NCI-H2196 (cell line): ENCODE measurements around the gene KAT6B.
A peak's percentile ranks its signal among the peaks of the same experiment; 100 is the strongest.
"Not testable (repeated sequence)": the region's sequence is repeated elsewhere in the genome, so short reads cannot be mapped to it uniquely, and the experiment has no call there.

ENCODE experiments used
- DNase-seq: peaks from one replicate; lab custom pipeline; 2025; ENCODE audit not compliant: unreplicated experiment; lab: John Stamatoyannopoulos, UW

Gene KAT6B

DNA sequence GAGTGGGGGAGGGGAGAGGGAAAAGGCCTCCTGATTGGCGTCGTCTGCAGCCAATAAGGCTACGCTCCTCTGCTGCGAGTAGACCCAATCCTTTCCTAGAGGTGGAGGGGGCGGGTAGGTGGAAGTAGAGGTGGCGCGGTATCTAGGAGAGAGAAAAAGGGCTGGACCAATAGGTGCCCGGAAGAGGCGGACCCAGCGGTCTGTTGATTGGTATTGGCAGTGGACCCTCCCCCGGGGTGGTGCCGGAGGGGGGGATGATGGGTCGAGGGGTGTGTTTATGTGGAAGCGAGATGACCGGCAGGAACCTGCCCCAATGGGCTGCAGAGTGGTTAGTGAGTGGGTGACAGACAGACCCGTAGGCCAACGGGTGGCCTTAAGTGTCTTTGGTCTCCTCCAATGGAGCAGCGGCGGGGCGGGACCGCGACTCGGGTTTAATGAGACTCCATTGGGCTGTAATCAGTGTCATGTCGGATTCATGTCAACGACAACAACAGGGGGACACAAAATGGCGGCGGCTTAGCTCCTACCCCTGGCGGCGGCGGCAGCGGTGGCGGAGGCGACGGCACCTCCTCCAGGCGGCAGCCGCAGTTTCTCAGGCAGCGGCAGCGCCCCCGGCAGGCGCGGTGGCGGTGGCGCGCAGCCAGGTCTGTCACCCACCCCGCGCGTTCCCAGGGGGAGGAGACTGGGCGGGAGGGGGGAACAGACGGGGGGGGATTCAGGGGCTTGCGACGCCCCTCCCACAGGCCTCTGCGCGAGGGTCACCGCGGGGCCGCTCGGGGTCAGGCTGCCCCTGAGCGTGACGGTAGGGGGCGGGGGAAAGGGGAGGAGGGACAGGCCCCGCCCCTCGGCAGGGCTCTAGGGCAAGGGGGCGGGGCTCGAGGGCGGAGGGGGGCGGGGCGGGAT is at the start of gene KAT6B:
TSS of gene KAT6B (plus strand) at position 459 of the 903 bp plus-strand sequence. CDS start 16,258 bp downstream, outside the sequence.
- peak; percentile 100 for DNase-seq

DNA sequence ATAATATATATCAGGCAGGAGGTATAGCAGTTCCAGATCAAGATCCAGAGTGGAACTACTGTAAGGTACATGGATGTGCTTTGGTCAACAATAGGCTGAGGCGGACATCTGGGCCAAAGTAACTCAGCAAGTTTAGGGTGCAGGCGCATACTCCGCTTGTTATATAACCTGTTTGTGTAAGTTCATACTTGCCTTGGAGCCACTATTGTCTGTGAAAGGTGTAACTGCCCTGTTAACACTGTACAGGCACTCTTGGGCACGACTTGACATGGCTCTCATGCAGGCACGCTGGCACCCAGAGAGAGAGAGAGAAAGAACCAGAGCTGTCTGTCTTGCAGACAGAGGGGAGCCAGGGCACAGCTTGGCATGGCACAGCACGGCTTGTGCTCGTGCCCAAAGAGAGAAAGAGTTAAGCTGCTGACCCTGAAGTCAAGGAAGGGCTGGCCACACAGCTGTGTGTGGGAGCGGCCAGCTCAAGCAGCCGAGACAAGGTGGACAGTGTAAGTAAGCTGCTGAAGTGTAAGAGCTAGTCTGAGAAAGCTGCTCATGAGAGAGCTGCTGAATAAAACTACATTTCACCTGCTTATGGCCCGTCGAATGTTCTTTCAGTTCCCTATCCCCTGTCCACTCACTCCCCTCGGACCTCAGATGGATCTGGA is 47.8 kb upstream of the KAT6B start:
- no peak for DNase-seq

DNA sequence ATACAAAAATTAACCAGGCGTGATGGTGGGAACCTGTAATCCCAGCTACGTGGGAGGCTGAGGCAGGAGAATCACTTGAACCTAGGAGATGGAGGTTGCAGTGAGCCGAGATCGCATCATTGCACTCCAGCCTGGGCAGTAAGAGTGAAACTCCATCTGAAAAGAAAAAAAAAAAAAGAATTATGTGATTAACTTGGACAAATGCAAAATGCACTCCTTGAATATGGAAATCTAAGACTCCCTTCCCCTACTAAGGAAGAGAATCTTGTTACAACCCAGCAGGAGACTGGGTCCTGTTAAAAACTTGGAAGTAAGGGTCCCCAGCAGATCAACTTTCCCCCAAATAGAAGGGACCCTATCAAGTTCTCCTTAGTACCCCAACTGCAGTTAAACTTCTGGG is 44.5 kb upstream of the KAT6B start:
- not testable (repeated sequence) for DNase-seq

DNA sequence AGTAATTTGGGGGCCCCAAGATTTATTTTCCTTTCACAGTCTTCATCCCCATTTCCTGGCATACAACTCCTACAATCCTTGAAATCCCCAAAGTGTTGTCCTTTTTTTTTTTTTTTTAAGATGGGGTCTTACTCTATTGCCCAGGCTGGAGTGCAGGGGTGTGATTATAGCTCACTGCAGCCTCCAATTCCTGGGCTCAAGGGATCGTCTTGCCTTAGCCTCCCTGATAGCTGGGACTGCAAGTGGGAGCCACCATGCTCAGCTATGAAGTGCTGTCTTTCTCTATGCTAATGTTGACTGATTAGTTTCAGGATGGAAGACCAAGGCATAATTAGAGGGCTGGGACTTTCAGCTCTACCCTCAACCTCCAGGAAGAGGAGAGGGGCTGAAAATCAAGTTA is 41.9 kb upstream of the KAT6B start:
- DNase-seq, result no peak

- peak; percentile 14 for DNase-seq
These were observed 40.3 kb upstream of the KAT6B start for GRCh38 chr10:74786126-74786525.

- no peak for DNase-seq
These were observed 38.9 kb upstream of the KAT6B start for GRCh38 chr10:74787457-74787856.

DNA sequence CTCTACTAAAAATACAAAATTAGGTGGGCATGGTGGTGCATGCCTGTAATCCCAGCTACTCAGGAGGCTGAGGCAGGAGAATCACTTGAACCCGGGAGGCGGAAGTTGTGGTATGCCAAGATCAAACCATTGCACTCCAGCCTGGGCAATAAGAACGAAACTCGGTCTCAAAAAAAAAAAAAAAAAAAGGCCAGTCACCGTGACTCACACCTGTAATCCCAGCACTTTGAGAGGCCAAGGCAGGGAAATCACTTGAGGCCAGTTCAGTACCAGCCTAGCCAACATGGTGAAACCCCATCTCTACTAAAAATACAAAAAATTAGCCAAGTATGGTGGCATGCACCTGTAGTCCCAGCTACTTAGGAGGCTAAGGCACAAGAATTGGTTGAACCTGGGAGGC is 34.4 kb upstream of the KAT6B start:
- DNase-seq, result not testable (repeated sequence)

GRCh38 chr10:74792726-74793125 is 33.7 kb upstream of the KAT6B start:
- DNase-seq, result no peak

GRCh38 chr10:74793240-74793639 is 33.2 kb upstream of the KAT6B start:
- not testable (repeated sequence) for DNase-seq

GRCh38 chr10:74794531-74794930 is 31.9 kb upstream of the KAT6B start:
- no peak for DNase-seq

- DNase-seq, result no peak
These were observed 28.9 kb upstream of the KAT6B start for GRCh38 chr10:74797550-74797949.

DNA sequence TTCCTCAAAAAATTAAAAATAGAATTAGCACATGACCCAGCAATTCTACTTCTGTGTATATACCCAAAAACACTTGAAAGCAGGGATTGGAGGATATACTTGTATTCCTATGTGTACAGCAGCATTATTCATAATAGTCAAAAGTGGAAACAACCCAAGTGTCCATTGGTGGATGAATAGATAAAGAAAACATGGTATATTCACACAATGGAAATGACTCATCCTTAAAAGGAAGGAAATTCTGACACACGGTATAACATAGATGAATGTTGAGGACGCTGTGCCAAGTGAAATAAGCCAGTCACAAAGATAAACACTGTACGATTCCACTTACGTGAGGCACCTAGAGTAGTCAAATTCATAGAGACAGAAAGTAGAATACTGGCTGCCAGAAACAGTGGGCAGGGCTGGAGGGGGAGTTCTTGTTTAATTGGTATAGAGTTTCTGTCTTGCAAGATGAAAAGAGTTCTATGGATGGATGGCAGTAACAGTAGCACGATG is 26.6 kb upstream of the KAT6B start:
- peak; percentile 72 for DNase-seq

DNA sequence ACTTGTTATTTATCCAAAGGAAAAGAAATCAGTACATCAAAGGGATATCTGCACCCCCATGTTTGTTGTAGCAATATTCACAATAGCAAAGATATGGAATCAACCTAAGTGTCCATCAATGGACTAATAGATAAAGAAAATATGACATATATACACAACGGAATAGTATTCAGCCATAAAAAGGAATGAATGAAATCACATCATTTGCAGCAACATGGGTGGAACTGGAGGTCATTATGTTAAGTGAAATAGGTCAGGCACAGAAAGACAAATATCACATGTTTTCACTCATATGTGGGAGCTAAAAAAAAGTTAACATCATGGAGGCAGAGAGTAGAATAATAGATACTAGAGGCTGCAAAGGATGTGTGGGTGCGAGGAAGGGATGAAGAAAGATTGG is 25.0 kb upstream of the KAT6B start:
- DNase-seq, result no peak

- no peak for DNase-seq
These were observed 17.9 kb upstream of the KAT6B start for GRCh38 chr10:74808501-74808900.

GRCh38 chr10:74810087-74810486 is 16.3 kb upstream of the KAT6B start:
- DNase-seq, result no peak

GRCh38 chr10:74813381-74814259 is 12.8 kb upstream of the KAT6B start:
- no peak for DNase-seq

DNA sequence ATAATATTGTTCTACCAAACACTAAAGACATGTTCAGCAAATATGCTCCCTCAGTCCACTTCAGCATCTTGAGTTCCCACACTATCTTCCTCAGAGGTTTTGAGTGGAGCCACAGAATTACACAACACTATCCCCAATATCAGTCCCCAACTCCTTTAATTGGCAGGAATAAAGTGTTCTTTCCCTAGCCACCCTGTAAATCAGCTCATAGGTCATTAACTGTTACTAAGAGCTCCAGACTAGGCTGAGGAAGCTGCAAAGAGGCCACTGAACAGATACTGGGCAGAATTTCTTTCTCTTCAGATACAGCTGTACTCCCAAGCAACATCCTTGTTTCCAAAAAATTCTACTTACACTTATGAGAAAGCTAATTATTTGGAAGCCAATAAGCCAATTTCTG is 11.6 kb upstream of the KAT6B start:
- no peak for DNase-seq

DNA sequence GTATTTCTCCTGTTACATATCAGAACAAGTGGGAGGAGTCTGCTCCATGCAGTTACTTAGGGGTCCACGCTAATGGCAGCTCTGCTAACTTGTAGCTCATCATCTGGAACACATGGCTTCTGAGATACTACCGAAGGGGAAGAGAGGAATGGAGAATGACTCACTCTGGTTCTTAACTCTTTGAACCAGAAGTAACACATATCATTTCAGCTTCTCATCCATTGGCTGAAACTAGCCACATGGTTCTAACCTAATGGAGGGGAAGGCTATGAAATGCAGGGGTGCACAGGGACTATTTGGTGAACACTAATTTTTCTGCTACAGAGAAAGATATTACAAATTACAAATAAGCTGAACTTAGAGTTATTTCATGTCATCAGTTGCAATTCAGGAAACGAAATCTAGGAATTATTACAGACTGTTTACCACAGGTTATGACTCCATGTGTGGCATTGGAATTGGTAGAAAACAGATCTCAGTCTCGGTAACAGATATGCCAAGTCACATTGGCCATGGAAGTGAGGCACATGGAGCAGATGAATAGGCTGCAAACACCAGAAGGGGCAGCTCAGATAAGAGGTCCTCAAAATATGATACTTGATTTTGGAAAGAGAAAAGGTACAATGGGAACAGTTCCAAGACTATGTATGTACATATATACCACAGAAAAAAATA is 9.4 kb upstream of the KAT6B start:
- DNase-seq, result no peak

DNA sequence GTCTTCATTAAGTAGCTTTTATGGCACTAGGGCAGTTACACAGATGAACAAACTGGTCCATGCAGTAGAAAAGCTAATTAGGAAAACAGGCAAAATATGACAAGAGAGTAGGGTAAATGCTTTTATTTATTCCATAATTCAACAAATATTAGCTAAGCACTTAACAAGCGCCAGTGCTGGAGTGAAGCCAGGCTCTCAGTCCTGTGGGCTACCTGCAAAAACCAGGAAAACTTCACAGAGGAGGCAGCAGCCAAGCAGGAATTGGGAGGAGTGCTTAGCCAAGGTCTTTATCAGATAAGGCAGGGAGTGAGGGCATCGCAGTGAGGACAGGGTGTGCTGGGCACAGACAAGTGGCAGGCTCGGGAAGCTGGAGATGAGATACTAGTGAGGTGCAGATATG is 4.9 kb upstream of the KAT6B start:
- peak; percentile 73 for DNase-seq

DNA sequence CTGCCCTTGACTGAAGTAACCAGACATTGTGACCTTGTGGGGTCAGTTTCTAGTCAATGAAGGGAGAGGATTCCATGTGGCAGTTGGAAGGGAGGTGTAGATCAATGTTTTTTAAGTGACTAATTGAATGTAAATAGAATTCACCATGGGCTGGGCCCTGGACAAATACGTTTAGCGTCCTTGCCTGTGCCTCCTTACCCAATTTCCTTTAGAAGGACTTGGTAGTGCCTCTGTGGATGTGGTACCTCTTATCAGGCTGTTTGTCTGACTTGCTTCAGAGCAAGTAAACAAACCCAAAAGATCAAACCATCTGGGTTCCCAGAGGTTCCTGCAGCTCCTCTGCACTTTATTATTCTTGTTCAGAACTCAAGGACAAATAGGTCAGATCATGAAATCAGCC is 4.3 kb upstream of the KAT6B start:
- DNase-seq, result no peak
